Stromal cell of bone marrow (primary cell): ENCODE data around the gene HDAC4.

ENCODE experiments used
- DNase-seq: peaks from one replicate; pipeline ENCODE4 v3.0.0-alpha.2; 2012; ENCODE audit warnings: low read depth

HDAC4 gene

DNA sequence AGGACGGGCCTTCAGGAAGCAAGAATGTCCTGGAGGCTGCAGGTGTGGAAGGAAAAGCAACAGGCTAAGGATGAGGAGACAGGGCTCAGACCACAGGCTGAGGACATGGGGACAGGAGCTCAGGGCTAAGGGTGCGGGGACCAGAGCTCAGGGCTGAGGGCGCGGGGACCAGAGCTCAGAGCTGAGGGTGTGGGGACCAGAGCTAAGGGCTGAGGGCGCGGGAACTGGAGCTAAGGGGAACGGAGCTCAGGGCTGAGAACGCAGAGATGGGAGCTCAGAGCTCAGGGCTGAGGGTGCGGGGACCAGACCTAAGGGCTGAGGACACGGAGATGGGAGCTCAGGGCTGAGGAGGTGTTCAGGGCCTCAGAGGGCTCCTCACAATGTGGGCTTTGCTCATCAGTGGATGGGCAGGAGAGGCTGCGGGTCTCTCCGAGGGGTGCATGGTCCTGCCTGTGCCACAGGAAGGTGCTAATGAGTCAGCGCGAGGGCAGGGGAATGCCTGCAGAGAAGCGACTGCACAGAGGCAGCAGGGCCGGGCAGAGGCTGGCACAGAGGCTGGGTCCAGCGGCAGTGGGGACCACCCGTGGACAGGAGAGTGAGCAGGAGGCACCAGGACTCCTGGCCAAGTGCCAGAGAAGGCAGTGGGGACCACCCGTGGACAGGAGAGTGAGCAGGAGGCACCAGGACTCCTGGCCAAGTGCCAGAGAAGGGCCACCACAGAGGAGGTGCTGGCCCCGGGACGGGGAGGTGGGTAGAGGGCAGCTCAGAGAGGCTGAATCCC is 281.3 kb downstream of the HDAC4 start:
- DNase-seq, result no peak

GRCh38 chr2:239118675-239119211 is 282.1 kb downstream of the HDAC4 start:
- no peak for DNase-seq

DNA sequence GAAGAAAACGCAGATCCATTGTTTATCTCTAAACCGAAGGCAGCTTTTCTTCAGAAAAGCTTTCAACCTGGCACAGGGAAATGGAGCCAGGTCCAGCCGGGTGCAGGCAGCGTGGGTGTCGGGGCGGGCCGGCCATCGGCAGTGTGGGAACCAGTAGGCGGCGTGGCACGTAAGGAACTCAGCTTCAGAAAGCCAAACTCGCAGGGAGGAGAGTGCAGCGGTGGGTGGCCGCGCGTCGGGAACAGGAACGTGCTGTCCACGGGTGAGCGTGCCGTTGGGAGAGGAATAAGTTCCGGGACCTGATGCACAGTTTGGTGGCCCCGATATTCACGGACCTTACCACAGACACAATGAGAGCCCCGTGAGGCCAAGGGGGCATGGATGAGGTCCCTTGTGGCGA is 282.6 kb downstream of the HDAC4 start:
- no peak for DNase-seq

DNA sequence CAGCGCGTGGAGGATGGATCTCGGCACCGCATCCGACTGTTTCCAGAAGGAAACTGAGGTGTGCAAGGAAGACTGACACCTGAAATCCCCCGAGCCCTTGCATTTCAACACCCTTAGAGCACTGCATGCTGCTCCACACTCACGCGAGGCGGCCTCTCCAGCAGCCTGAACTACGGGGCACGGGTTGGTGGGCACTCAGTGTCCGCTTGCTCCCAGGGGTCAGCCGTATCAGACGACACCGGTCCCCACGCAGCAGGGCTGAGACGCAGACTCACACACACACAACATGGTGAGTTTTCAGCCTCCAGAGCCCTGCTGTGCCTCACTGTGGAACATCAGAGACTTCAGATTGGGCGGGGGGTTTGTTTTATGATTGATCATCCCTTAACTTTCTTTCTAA is 283.0 kb downstream of the HDAC4 start:
- DNase-seq, result no peak

DNA sequence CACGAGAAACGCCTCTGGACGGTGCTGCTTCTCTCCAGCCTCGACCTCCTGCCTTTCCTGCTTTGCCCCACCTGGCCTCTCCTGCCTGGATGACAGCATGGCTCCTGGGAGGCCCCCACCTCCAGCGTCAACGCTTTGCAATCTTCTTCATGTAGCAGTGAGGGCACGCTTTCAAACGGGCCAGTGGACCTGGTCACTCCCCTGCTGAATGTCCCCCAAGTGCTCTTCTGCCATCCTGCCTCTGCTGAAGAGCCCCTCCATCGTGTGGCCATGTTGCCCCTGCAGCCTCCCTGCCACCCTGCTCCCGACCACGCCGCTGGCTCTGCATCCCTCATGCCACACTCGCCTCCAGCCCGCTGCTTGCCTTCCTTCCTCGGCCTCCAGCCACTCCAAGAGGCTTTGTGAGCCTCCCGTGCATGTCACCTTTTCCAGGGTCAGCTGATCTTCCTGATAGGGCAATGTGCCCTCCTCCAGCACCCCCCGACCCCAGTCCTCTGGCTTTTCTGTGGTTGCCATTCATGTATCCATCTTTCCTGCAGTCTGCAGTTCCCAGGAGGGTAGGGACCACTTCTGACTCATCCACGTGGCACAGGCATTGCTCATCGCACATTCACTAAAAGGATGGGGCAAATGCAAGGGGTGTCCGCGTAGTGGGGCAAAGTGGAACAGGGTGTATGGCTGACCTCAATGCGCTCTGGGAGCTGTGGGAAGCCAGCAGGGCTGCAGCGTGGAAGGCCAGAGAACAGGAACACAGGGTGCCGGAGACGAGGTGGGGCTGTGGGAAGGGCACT is 284.2 kb downstream of the HDAC4 start:
- no peak for DNase-seq

GRCh38 chr2:239115616-239116015 is 285.2 kb downstream of the HDAC4 start:
- no peak for DNase-seq

GRCh38 chr2:239114616-239115265 is 286.1 kb downstream of the HDAC4 start:
- DNase-seq, result no peak

DNA sequence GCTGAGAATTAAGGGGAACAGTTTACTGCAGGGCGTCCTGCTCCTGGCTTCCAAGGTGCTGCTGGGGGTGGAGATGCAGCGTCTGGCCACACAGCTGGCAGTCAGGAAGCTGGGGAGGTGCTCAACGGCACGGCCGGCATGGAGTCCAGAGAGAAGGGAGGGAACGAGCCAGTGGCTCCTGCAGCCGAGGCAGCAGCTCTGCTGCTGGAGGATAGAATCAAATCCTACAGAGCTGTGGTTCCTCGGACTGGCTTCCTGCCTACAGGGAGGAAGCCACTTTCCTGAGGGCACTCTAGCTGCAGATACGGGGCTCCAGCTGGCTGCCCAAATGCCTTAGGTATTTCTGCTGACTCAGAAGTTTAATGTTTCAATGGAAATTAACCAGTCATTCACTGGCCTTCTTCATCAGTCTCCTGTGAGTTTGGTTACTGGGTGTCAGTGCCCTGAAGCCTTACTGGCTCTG is 286.7 kb downstream of the HDAC4 start:
- DNase-seq, result no peak

GRCh38 chr2:239113615-239114014 is 287.2 kb downstream of the HDAC4 start:
- no peak for DNase-seq

GRCh38 chr2:239113171-239113570 is 287.6 kb downstream of the HDAC4 start:
- peak; percentile 13 for DNase-seq

DNA sequence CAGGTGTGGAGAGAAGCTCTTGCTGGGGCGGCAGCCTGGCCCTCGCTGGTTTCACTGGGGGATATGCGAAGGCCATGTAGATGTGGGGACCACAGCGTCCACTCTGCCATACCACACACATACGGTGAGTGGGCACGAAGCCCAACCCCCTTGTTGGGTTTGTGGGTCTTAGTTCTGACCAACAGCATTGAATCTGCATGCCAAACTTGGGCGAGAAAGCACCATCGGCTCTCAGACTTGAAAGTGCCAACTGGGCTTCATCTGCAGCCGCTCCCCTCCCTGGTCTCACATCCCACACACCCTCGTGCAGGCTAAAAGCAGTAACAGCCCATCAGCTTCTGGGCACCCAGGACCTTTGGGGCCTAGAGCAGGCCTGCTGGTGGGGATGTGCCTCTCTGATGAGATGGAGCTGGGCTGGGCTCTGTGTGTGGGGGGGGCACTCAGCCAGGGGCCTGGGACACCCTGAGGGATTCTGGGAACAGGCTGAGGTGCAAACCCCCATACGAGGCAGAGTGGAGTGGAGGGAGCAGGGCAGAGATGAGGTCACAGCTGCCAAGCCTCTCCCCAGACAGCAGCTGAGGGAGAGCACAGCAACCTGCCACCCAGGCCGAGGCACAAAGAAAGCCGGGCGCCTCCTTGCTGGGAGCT is 288.6 kb downstream of the HDAC4 start:
- DNase-seq, result no peak

GRCh38 chr2:239111401-239112100 is 289.3 kb downstream of the HDAC4 start:
- no peak for DNase-seq

DNA sequence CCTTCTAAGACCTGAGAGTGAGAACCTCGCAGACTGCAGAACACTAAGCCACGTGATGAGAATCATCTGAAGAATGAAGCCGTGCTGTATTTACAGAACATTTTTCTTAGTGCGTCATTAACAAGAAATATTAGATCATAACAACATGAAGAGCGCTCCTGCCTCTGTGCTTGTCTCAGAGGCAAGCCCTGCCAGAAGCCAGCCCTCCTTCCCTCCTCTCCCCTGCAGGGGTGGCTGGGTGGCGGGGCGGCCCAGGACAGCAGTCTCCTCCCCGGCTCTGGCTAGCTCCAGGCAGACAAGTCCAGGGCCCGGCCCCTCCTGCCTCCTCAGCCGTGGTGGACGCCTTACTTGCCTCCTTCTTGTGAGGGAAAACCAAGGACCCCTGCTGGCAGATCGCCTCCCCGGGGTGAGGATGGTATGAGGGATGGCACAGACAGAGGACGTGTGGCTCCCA is 290.2 kb downstream of the HDAC4 start:
- DNase-seq, result no peak

DNA sequence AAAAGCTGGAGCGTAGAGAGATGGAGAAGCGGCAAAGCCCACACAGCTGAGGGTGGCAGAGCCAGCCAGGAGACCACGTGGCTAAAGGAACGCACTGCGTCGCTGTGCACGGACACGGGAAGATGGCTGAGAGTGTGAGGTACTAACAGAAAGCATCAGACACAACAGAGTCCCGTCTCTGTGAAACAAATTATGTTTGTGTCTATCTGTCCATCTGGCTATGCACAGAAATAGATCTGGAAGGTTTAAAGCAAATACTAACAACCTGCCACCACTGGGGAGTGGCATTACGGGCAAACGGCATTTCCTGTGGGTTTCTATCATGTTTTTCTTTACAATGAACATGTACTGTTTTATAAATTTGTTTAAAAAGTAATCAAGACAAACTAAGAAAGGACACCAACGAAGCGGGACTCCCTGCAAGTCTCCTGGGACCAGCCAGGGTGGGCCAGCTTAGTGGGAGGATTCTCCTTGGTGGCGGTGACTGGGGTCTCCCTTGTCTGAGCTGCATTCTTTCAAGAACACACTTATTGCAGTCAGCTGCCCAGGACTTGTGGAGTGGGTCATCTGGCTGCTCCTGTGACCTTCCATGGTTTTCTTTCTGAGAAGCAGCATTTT is 290.8 kb downstream of the HDAC4 start:
- no peak for DNase-seq

DNA sequence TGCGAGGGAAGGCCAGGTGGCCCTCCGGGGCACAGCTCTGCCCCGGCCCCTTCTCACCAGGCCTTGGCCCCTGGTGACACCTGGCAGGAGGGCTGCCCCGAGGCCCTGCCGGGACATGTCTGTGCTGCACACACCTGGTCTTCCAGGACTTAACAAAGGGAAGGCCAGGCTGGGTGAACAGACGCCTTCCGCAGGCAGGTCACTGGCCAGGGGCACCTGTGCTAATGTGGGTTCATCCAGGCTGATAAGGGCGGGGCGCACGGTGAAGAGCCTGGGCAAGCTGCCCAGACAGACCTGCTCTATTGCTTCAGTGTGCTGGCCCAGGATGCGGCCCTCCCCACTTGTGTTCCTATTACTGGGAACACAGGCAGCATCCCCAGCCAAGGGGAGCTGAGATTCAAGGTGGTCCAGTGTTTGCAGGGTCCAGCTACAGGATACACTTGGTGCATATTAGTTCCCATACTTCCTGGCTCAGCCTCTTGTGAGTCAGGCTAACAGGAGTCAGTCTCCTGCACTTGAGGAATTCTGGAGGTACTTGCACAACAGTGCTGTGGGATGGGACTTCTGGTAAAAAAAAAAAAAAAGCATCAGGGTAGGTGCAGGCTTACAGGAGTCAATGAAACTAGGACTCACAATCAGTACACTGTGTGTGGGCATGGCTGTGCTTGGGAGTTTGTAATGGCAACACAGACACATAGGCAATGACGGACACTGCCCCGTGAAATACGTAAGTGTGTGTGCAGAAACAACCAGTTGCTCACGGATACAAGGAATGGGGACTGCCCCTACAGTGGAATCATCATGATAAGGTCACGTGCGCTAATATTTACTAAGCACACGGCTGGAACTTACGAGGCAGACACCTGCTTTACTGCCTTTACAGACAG is 291.5 kb downstream of the HDAC4 start:
- no peak for DNase-seq

- no peak for DNase-seq
Measured at GRCh38 chr2:239108459-239108858, 292.4 kb downstream of the HDAC4 start.

DNA sequence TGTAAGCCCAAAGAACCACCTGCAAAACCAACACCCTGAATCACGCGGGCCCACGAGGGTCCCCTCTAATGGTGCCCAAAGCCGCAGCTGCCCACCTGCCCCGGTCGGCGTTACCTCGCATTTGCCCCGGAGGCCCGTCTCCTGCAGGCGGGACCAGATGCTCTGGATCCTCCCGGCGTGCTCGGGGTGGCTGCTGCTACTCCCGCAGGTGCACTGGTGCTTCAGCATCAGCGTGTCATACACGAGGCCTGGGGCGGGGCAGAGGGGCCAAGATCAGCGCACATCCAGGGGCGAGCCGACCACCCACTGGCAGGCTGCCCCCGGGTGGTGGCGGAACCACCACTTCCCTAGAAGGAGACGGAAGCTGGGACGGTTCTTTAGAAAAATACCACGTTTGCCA is 292.9 kb downstream of the HDAC4 start:
- no peak for DNase-seq

DNA sequence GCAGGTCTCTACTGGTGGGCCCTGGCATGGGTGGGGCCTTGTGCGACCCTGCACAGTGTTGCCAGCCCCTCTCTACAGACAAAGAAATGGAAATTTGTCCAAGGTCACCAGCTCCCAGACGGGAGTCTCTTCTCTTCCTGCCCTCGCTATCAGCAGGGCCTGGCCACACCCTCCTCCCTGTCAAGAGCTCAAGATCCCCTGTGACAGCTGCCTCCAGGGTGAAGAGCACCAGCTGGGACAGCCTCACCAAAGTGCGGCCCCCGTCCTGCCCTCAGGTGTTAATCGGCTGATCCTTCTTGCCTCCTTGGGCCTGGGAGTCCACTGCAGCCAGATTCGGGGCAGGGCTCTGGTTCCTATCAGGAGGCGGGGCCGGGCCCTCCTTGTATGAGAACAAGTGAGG is 293.9 kb downstream of the HDAC4 start:
- no peak for DNase-seq

DNA sequence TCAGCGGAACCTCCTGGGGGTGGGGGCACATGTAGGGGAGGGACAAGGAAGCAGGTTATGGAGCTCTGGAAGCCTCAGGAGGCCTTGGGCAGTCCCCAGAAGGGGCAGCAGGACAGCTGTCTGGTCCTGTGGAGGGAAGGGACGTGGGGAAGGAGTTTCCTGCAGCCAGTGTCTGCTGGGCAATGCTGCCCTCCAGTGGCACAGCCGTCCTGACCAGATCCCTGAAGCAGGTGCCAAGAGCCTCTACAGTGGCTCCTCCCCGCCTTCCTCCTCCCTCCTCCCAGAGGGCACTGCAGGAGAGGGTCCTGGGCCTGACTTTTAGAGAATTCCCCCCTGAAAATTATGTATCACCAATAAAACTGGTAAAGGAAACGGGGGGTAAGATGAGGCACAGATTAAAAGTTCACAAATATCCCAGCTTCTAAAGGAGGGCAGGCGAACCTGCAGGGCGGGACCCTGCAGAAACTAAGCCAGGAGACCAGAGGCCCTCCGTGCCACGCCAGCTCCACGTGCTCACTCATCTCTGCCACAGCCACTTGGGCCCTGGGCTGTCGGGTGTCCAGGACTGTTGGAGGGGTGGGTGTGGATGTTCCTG is 294.4 kb downstream of the HDAC4 start:
- DNase-seq, result peak; percentile 22
